ENCODE results near the gene NAT8L.

The NAT8L gene

DNA sequence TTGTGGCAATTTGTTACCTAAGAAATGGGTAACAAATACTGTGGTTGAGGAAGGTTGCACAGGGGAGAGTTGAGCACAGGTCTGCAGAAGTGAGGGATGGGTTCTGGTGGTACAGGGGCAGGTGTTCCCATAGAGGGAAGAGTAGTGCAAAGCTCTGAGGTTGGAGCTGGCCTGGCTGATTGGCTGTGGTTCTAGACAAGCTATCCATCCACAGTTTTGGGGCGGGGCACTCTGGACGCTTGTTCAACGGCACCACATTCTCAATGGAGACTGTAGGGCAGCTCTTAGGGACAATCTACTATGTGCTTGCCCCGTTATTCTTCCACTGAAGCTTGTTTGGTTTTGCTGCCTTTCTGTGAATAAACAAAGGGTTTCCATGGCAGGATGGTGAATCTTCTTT lies 35.4 kb downstream of the NAT8L start:
- DNase-seq (ENCODE audit: low read depth): no peak

DNA sequence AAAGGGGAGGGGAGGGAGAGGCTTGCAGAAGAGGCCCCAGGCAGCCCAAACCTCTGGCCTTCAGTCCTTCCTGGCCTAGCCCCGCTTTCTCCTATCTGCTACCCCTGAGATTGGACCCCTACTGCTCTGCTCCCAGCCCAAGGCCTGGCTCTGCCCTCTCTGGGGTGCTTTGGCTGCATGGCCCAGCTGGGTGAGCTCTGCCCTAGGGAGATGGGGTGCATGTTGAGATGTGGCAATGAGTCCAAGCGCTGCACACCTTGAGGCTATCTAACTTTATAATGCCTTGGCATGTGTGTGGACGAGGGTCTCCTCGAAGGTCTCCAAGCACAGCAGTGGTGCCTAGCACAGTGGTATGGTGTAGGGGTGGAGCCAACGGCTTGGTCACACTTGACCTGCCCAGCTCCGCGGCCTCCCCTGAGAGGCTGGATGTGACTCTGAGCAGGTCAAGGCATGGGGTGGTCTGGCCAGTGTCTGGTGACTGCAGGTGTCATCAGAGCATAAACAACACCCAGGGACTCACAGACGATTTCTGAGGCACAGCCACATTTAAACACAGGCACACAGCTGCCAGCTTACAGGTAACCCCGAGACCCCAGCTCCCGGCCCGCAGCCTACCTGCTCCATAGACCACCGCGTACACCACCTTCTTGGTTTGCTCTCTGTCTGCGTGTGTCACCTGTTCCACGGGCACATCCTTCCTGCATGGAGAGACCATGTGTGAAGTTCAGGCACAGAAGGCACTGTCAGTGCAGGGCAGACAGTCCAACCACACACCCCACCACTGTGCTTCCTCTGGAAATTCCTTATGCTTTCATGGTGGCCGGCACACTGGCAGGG lies 36.3 kb downstream of the NAT8L start:
- DNase-seq (ENCODE audit: low read depth): no peak

GRCh38 chr4:2096073-2096609 lies 37.0 kb downstream of the NAT8L start:
- no peak for DNase-seq (ENCODE audit: low read depth)

DNA sequence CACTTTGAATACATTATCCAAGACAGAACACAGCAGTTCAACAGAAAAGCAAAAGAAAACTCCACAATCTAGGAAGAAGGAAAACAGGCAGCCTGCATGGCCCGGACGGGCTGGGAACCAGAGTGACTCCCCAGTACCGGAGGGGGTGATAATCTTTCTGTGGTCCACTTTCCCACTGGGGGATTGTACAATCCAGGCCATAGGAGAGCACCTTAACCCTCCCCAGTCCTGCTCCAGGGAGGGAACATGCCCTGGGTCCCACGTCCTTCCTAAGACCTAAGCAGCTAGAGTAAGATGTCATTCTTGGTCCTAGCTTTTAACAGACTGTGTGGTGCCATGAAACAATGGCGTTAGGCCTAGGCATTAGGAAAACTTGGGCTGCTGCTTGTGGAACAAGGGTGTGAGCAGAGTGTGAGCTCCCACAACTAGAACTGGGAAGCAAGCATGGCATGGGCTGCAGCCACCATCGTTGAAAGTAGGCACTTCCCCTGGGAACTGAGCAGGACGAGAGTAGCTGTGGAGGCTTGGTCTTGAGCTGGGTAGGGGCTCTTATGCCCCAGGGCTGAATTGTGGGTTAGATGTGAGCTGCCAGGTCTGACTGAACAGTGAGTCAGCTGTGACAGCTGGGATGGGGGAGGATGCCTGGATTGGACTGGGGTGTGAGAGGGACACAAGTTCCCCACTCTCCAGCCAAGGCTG lies 42.4 kb downstream of the NAT8L start:
- no peak for DNase-seq (ENCODE audit: low read depth)

DNA sequence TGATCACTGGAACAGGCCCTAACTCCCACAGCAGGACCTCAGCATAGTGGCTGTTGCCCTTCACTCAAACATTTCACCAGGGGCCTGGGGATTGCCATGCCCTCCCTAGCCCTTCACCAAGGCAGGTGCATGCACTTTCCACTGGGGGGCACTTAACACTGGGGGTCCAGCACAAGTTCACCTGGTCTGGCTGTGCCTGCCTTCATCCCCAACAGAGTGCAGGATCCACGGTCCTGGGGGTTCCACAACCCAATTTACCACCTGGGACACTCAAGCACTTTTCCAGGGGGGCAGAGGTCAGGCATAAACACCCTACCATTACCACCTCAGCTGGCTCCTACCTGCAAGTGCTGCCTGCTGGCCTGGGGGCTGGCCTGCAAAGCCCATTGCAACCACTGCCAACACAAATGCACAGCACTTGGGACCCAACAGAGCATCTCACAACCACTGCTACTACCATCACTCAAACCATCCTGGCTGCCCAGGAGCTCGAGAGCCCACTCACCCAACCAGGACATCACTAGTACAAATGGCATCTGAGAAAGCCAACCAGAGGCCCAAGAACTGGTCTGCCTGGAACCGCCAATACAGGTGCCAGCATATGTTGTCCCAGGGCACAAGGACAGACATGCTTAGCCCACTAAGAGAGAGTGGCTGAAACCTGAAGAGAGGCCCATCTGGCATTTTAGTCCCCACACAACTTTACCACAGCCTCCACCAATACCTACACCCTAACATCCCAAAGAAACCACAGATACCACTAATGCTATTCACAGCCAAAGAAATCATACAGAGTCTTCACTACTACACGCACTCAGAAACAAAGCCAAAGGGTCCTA lies 43.1 kb downstream of the NAT8L start:
- no peak for DNase-seq (ENCODE audit: low read depth)

GRCh38 chr4:2103127-2103842 lies 44.2 kb downstream of the NAT8L start:
- no peak for DNase-seq (ENCODE audit: low read depth)

GRCh38 chr4:2103843-2104547 lies 44.9 kb downstream of the NAT8L start:
- DNase-seq (ENCODE audit: low read depth): no peak

GRCh38 chr4:2104556-2105345 lies 45.6 kb downstream of the NAT8L start:
- no peak for DNase-seq (ENCODE audit: low read depth)

GRCh38 chr4:2105559-2105958 lies 46.4 kb downstream of the NAT8L start:
- no peak for DNase-seq (ENCODE audit: low read depth)

- DNase-seq (ENCODE audit: low read depth): no peak
These were observed 57.7 kb downstream of the NAT8L start for GRCh38 chr4:2116687-2117400.
